GM19468 (cell line): ENCODE measurements around the gene CNTN4.
"Not testable (repeated sequence)": the region's sequence is repeated elsewhere in the genome, so short reads cannot be mapped to it uniquely, and the experiment has no call there.

ENCODE experiments used
- ATAC-seq: cut with Tn5 transposase; IDR thresholded peaks from one replicate; pipeline ENCODE4 v1.9.1; 2021; ENCODE audit warnings: mild to moderate bottlenecking, moderate library complexity, moderate number of reproducible peaks; ENCODE audit not compliant: unreplicated experiment; ENCODE audit errors: extremely low read depth

Gene CNTN4

DNA sequence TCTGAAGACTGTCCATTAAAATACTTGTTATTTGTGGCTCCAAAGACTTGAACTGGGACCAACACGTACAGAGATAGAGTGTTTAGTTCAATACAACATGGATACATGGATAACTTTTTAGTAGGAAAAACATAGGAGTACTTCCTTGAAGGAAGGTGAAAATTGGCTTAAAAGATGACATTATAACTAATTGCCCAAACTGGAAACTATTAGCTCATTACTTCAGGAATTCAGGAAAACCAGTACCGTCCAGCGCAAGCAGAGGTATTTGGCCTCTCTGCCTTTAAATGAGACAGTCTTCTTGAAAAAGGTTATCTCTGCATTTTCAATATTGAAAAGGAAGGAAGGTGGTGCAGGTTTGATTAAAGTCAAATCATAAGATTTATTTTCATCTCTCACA, 777.0 kb downstream of the CNTN4 start:
- ATAC-seq: no peak

DNA sequence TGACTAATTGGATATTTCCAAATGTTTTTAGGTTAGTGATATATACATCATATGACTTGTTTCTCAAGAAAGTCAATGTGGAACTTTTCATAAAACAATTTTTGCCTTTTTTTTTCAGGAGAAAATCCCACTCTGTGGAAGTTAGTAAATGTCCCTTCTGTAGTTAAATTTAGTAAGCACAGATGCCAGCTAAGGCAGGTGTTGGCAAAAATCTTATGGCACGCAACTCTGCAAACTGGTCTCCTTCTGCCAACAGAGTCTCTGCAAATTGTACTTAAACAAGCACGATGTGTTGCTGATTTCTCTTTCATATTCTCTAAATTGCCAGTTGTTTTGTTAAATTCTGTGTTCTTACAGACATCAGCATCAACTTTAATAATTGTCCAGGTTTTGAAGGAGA, 777.7 kb downstream of the CNTN4 start:
- ATAC-seq: no peak

DNA sequence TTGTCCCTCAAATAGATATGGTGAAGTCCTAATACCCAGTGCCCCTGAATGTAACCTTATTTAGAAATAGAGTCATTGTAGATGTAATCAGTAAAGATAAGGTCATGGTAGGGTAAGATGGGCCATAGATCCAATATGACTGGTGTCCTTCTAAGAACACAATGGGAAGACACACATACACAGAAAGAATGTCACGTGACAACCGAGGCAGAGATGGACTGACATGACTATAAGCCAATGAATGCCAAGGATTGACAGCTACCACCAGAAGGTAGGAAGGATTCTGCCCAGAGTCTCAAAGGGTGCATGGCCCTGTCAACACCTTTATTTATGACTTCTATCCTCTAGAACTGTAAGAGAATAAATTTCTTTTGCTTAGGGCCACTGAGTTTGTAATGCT, 780.4 kb downstream of the CNTN4 start:
- ATAC-seq: no peak

DNA sequence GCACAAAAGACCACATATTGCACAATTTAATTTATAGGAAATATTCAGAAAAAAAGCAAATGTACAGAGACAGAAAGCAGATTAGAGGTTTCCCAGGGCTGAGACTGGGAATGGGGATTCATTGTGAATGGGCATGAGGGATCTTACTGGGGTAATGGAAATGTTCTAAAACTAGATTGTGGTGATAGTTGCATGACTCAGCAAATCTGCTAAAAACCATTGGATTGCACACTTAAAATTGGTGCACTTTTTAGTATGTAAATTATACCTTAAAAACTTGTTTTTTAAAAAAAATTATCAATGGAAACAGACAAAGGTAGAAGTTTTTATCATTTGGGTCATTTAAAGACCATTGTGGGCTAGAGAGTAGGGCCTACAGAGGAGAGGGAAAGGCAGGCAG, 780.9 kb downstream of the CNTN4 start:
- no peak for ATAC-seq

DNA sequence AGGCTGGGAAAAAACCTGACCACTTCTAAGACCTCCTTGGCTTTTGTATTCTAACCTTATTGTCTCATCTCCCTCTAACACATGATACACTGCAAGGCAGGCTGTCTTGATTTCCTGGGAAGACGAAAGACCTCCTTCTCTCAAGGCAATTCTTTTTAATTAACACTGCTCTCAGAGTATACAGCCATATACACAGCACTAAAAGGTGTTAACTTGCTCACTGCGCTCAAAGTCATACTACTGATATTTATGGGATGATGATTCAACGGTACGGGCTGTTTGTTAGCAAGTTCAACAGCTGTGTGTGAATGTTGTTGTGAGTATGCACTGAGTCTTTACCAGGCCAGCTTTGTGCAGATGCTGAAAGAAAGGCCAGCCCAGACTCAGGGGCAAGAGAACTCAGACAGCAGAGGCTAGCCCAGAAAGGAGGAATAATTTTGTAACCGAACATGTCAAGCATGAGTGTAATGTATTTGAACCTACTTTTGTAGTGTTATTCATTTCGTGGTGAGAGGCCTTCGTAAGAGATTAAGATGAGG, 781.6 kb downstream of the CNTN4 start:
- ATAC-seq: no peak

DNA sequence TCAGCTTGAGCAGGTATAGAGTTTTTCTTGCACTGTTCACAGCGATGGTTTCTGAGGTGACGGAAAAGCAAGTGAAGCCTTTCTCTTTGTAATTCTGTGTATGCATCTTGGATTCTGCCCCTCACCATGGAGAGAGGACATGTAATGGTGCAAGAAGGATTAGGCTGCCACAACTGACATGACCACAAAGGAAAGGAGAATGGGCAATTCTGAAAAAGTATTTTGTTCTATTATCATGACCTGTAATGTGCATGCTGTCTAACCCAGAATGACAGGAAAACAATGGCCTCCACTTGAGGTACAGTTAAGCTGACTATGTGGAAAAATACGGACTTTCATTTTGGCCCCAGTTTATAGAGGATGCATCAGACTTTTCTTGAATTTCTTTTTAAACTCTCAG, 784.6 kb downstream of the CNTN4 start:
- ATAC-seq: no peak

DNA sequence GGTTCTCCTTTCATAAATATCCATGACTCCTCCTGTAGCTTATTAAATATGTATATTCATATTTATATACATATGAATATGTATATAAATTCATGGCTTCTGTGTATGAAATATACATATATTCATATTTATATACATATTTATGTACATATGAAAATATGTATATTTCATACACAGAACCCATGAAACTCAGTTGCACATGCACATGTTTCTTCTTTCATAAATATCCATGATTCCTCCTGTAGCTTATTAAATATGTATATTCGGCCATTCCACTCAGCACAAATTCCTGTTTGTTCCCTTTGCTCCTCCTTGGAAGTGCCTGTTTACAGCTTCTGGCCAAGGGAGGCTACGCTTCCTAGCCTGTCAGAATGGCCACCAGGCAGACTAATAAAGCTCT, 789.9 kb downstream of the CNTN4 start:
- no peak for ATAC-seq

DNA sequence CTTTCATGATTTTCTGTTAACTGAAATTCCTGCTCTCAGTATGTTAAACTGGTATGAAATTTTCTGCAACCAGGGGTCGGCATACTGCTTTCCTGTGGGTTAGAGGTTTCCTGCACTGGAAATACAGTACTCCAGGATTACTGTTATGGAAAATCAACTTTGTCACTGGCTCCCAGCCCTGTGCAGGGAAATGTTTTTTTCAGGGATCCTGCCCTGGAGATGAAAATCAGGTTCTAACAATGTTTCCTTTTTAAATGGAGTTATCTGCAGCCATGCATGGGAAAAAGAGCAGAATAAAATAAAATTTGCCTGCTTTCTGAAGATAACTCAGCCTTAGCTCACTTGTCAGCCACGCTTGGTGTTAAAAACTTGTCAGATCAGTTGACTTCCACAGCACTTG, 791.1 kb downstream of the CNTN4 start:
- no peak for ATAC-seq

DNA sequence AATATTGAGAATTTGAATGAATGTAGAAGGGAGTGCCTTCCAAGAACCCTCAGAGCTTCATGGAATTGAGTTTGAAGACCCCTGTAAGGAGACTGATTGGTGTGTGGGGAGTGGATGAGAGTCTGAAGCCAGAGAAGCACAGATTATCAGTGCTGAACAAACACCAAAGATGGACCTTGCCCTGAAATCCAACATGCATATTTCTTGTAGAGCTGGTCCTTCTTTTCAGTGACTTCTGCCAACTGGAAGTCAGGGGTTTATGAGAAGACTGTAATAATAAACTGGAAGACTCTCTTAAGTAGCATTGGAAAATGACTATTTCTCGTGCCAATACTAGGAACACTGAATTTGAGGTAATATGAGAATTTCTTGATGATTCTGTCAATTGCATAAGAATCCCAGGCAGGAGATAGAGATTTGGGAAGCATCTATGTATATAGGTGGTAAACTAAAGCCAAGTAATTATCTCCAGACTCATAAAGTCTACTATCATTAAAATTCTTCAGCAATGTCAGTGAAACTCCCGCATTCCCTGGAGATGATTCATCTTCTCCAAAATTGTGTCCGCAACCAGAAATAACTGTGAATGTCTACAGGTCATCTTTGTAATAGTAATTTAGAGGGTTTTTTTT, 797.8 kb downstream of the CNTN4 start:
- no peak for ATAC-seq

DNA sequence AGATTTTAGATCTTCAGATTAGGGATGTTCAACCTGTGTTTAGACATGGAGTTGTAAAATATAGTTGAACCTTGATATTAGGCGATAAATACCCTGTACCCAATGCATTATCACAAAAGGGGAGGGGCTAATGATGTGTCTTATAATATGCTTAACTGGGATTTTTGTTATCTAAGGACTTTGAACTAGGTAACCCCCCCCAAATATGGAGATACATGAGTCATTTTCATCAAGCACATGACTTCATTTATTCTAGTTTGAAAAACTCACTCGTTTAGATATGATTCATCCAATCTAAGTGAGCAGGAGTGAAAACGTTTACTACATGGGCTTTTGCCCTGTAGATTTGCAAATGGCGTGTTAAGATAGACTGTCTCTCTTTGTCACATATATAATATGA, 799.2 kb downstream of the CNTN4 start:
- no peak for ATAC-seq

DNA sequence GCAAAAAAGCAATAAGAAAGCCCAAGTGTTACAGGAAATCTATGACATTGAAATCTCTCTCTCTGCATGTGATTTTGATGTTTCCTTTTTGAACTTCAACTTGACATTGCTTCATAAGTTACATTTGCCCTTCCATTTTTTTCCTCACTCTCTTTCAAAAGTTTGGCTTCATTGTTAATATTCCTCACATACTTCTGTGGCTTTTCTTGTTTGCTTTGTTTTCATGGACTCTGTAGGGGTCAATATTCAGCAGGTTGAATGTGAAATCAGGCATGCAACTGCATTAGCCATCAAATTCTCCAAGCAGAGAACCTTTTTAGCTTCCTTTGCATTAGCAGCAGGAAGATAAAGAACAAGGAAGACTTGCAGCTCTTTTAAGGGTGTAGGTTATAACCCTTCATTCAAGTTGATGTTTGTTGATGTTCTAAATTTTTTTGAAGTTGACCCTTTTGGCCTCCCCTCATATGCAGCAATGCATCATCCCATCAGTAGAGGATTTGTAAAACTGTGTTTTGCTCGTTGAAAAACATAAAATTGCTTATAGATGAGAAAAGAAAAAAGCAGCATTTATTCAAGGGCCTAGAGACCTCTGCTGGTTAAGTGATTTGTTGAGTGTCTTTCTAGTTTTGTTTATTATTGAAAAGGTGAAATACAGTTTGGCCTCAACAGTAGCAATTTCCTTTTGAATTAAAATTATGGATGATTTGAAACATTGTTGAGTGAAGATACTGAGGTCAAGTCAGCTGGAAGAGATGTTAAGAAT, 800.1 kb downstream of the CNTN4 start:
- ATAC-seq: no peak

DNA sequence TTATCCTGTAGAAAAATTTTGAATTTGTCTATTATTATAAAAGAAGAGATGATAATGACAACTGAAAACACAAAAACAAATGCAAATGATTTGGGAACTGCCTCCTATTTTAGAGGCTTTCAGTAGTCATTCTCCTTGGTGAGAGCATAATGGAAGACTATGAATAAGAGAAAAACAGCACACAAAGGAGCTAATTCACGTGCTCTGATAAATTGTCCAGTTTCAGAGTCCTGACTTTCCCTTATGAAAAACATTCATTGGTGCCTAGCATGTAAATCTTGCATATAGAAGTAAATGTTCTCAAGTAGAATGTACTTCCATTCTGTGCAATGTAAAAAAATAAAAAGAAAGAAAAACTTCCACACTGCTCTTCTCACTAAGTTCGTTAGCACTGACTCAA, 805.4 kb downstream of the CNTN4 start:
- ATAC-seq: no peak

DNA sequence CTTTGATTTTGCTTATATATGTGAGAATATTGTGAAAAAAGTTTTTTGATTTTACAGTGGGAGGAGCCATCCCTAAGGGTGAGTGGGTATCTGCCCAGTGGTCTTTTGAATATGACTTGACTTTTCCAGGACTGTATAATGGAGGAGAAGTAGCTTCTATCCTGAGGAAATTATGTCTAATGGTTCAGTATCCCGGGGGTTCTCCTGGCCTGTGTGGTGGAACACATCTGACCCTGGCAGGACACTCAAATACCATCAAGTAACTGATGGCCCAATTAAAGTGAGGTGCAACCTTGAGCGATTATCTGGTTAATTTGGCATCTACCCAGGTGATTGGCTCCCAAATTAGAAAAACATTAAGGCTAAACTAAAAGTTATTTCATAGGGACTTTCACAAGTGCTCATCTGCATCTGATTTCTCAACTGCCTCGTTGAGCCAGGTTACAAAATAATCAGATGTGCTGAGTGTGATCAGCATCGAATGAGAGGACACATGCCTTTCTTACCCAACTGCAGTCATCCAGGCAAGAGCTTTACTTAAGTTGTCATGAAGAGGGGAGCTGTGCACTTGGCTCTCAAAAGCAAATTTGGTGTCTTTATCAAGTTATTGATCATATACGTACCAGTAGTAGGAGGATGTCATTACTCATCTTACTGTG, 810.2 kb downstream of the CNTN4 start:
- no peak for ATAC-seq

DNA sequence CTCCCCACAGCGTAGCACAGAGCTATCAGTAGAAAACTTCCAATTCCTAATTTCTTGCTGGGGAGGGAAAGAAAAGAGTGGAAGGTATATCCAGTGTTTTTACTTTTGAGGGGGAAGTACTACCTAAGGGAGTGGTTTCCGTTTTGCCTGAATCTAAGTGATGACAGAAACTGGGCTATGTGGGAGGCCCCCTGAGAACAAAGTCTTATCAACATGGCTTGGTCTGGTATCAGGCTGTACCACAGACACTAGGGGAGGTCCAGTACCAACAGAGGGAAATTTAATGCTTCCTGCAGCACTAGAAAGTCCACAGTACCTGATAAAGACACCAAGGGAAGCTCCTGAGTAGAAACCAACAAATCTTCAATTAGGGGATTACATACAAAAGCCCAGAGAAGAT, 812.3 kb downstream of the CNTN4 start:
- no peak for ATAC-seq

DNA sequence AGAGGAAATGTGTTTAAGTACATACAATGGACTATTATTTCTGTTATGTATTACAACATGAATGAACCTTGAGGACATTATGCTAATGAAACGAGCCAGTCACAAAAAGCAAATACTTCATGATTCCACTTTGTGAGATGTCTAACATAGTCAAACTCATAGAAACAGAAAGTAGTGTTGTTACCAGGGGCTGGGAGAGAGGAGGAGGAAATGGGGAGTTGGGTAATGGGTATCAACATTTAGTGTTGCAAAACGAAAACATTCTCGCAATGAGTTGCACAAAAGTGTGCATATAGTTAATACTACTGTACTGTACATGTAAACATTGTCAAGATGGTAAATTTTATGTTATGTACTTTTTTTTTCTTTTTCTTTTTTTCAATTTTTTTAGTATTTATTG, 817.2 kb downstream of the CNTN4 start:
- no peak for ATAC-seq

DNA sequence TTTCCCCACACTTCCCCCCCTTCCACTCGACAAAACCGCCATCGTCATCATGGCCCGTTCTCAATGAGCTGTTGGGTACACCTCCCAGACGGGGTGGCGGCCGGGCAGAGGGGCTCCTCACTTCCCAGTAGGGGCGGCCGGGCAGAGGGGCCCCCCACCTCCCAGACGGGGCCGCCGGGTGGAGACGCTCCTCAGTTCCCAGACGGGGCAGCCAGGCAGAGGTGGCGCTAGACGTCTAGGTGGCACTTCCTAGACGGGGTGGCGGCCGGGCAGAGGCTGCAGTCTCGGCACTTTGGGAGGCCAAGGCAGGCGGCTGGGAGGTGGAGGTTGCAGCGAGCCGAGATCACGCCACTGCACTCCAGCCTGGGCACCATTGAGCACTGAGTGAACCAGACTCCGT, 818.0 kb downstream of the CNTN4 start:
- not testable (repeated sequence) for ATAC-seq

DNA sequence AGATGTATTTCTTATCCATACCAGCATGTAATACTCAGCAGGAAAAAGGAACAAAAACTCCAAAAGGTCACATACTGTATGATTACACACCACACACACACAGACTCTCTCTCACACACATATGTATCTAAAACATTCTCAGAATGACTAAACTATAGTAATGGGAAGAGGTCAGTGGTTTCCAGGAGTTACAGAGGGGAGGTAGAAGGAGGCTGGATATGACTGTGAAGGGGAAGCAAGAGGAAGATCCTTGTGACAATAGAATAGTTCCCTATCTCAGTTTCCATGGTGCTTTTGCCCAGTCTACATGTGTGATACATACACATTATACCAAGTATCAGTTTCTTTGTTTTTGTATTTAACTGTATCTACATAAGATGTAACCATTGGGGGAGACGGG, 821.4 kb downstream of the CNTN4 start:
- ATAC-seq: no peak

DNA sequence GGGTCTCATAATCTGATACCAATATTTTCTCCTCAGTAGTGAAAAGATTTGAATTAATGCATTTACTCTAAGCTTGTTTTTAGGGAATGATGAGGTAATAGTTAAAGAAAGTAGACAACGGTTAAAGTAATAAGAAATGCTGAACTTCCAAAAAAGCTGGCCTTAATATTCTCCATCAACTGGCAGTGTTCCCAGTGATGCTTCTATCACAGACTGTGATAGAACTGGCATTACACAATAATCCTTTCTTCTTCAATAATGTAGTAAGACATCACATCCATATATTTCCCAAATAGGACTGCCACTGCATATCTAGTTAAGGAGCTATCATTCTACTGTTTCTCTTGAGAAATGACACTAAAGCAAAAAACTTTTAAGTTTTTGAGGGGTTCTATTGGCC, 822.8 kb downstream of the CNTN4 start:
- ATAC-seq: no peak

DNA sequence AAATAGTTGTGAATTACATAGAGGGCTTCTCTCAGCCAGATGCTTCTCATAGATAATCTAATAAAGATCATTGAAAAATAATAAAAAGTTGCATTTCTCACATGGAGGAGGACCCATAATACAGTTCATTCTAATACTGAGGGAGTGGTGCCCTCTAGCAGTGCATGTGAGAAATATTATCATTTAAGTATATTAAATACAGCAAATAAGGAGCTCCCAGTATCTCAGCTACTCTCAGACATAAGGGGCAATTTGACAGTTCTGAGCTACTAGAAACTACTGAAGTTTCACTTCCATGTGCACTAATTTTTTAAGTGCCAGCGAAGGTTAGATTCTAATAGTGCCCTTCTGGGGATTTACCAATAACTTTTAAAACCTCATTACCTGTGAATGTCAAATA, 823.2 kb downstream of the CNTN4 start:
- ATAC-seq: peak; percentile 72

DNA sequence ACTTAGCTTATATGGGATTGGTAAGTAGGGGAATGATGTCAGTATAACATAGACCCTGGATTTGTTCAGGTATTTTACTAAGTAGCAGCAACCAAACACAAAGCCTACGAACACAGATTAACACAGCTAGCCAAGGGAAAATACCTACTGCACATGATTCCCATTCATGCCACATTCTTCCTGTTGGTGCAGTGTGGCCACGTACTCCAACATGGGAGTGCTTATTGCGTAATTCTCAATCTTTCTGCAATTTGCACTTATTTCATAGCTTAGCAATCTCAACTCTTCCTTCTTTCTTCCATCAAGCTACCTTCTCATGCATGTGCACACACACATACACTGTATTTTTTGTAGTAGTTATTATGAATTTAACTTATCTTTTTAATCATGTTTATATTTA, 824.7 kb downstream of the CNTN4 start:
- no peak for ATAC-seq

DNA sequence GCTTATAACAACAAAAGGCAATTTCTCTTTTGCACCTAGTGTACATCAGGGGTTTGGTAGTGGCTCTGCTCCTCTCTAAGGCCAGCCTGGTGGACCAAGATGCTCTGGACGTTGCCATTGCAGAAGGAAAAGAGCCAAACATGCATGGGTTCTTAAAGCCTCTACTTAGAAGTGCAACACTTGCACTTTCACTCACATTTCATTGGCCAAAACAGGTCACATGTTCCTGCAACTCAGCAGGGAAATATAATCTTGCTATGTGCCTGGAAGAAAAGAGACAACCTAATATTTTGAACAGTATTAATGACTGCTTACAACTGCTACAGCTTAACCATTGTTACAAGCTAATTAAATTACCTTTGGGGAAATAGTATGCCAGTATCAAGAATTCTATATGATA, 828.6 kb downstream of the CNTN4 start:
- no peak for ATAC-seq
